Transverse colon (tissue), 4 donors: ENCODE measurements around the gene ME3.

Experiments
- POLR2A ChIP-seq: fragments of 450-650 bp; IDR thresholded peaks from one replicate; pipeline ENCODE4 v1.6.1; 2016; ENCODE audit warnings: antibody characterized with exemption, mild to moderate bottlenecking, moderate library complexity
- POLR2AphosphoS5 ChIP-seq, 3 donors: sonication (generic); formaldehyde crosslinking; IDR thresholded peaks; one replicate each; pipeline ENCODE4 v1.6.1; 2016; ENCODE audit warnings: antibody characterized with exemption in 3 of 3
- TF ChIP-seq, protein P1 (sequence below), 5 experiments: fragments of 200-600 bp in 3 of 5; fragments of 450-650 bp in 2 of 5; sonication (generic) in 3 of 5; IDR thresholded peaks; 1 replicate in 2 of 5; 2 replicates in 3 of 5; pipeline ENCODE4 v1.5.1; 2016 to 2017; ENCODE audit warnings: antibody characterized with exemption in 5 of 5, inconsistent platforms in 3 of 5, mild to moderate bottlenecking in 2 of 5, moderate library complexity in 1 of 5

GRCh38 chr11:86469491-86470388 is 202.7 kb downstream of the ME3 start:
- TF ChIP-seq, protein P1, sequence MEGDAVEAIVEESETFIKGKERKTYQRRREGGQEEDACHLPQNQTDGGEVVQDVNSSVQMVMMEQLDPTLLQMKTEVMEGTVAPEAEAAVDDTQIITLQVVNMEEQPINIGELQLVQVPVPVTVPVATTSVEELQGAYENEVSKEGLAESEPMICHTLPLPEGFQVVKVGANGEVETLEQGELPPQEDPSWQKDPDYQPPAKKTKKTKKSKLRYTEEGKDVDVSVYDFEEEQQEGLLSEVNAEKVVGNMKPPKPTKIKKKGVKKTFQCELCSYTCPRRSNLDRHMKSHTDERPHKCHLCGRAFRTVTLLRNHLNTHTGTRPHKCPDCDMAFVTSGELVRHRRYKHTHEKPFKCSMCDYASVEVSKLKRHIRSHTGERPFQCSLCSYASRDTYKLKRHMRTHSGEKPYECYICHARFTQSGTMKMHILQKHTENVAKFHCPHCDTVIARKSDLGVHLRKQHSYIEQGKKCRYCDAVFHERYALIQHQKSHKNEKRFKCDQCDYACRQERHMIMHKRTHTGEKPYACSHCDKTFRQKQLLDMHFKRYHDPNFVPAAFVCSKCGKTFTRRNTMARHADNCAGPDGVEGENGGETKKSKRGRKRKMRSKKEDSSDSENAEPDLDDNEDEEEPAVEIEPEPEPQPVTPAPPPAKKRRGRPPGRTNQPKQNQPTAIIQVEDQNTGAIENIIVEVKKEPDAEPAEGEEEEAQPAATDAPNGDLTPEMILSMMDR (IDR thresholded peaks at IDR 0.05), result no peak
- TF ChIP-seq POLR2AphosphoS5 (IDR thresholded peaks at IDR 0.05) (no peak), POLR2A (no peak)
